ENCODE results near the gene MRPS26. TPM values are rescaled to one million over a fixed set of nuclear protein-coding genes. Genes with fewer than 3 reads are reported as not detected.

MRPS26 gene
- total RNA-seq, 2 donors from 2014 or later: 75.1 to 87.7 TPM

- WGBS, 2 experiments (ENCODE audit: insufficient coverage in 1 of 2, insufficient read length in 1 of 2): 73 to 80% methylated on average over 5 to 7 of the region's 7 CpGs
- TF ChIP-seq CTCF (conservative IDR thresholded peaks at IDR 0.05): peak; percentile 79
- no peak overlapping the region for H3K4me3 Mint-ChIP-seq
- Histone ChIP-seq H3K9me3 (ENCODE audit: control insufficient read depth, low read length) (no peaks in the 10 kb centered on the region), H3K36me3 (ENCODE audit: control insufficient read depth, insufficient read depth, low read length) (peaks cover 30% of the 10 kb centered on the region), H3K27ac (ENCODE audit: low read depth, low read length) (no peak overlapping the region), H3K4me3 (ENCODE audit: low read length) (no peak overlapping the region), H3K27me3 (ENCODE audit: control insufficient read depth, insufficient read depth, low read length, poor library complexity, severe bottlenecking) (no peaks in the 10 kb centered on the region), H3K9ac (ENCODE audit: extremely low read depth, low read length, poor library complexity, severe bottlenecking) (no peak overlapping the region), H3K4me1 (ENCODE audit: control insufficient read depth, insufficient read depth, low read length) (no peaks in the 10 kb centered on the region)
- H3K9me3 Mint-ChIP-seq: no peaks in the 10 kb centered on the region
- peaks cover 30% of the 10 kb centered on the region for H3K36me3 Mint-ChIP-seq (ENCODE audit: low read depth)
- H3K4me1 Mint-ChIP-seq: no peaks in the 10 kb centered on the region
- H3K27ac Mint-ChIP-seq: peak overlapping the region; percentile 14
- H3K27me3 Mint-ChIP-seq (ENCODE audit: insufficient read depth): no peaks in the 10 kb centered on the region
- DNase-seq: no peak
Measured at GRCh38 chr20:3000852-3001523, 44.9 kb upstream of the MRPS26 start.

DNA sequence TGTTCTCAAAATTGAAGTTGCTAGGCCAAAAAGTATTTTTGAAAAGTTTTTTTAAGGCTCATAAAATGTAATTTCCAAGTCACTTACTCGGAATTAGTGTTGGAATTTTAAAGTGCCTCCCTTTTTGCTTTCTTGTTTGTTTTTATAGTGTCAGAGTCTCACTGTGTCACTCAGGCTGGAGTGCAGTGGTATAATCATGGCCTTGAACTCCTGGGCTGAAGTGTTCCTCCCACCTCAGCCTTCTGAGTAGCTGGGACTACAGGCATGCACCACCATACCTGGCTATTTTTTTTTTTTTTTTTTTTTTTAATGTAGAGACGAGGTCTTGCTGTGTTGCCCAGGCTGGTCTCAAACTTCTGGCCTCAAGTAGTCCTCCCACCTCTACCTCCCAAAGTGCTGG, 42.4 kb upstream of the MRPS26 start:
- no peak overlapping the region for H3K9ac ChIP-seq (ENCODE audit: extremely low read depth, low read length, poor library complexity, severe bottlenecking)
- H3K9me3 Mint-ChIP-seq: no peaks in the 10 kb centered on the region
- no peaks in the 10 kb centered on the region for H3K4me1 ChIP-seq (ENCODE audit: control insufficient read depth, insufficient read depth, low read length)
- no peak overlapping the region for H3K27ac ChIP-seq (ENCODE audit: low read depth, low read length)
- no peak overlapping the region for H3K4me3 ChIP-seq (ENCODE audit: low read length)
- DNase-seq: no peak
- TF ChIP-seq CTCF (conservative IDR thresholded peaks at IDR 0.05): no peak
- peaks cover 50% of the 10 kb centered on the region for H3K36me3 ChIP-seq (ENCODE audit: control insufficient read depth, insufficient read depth, low read length)
- WGBS, 2 experiments (ENCODE audit: insufficient coverage in 1 of 2, insufficient read length in 1 of 2): 86 to 92% methylated on average over 1 of the region's 2 CpGs
- no peaks in the 10 kb centered on the region for H3K9me3 ChIP-seq (ENCODE audit: control insufficient read depth, low read length)
- no peaks in the 10 kb centered on the region for H3K27me3 Mint-ChIP-seq (ENCODE audit: insufficient read depth)
- H3K27me3 ChIP-seq (ENCODE audit: control insufficient read depth, insufficient read depth, low read length, poor library complexity, severe bottlenecking): no peaks in the 10 kb centered on the region
- peaks cover 41% of the 10 kb centered on the region for H3K36me3 Mint-ChIP-seq (ENCODE audit: low read depth)
- no peaks in the 10 kb centered on the region for H3K4me1 Mint-ChIP-seq
- H3K4me3 Mint-ChIP-seq: no peak overlapping the region
- H3K27ac Mint-ChIP-seq: no peak overlapping the region

GRCh38 chr20:3010985-3011723, 34.7 kb upstream of the MRPS26 start:
- WGBS, 2 experiments (ENCODE audit: insufficient coverage in 1 of 2, insufficient read length in 1 of 2): 96% methylated on average over 1 of the region's 1 CpG; no CpG with 5 or more reads in 1 of the 2 experiments
- peaks cover 69% of the 10 kb centered on the region for H3K36me3 ChIP-seq (ENCODE audit: control insufficient read depth, insufficient read depth, low read length)
- no peak overlapping the region for H3K27ac ChIP-seq (ENCODE audit: low read depth, low read length)
- no peaks in the 10 kb centered on the region for H3K4me1 ChIP-seq (ENCODE audit: control insufficient read depth, insufficient read depth, low read length)
- no peaks in the 10 kb centered on the region for H3K27me3 ChIP-seq (ENCODE audit: control insufficient read depth, insufficient read depth, low read length, poor library complexity, severe bottlenecking)
- no peak overlapping the region for H3K9ac ChIP-seq (ENCODE audit: extremely low read depth, low read length, poor library complexity, severe bottlenecking)
- Mint-ChIP-seq H3K9me3 (no peaks in the 10 kb centered on the region), H3K27me3 (ENCODE audit: insufficient read depth) (no peaks in the 10 kb centered on the region), H3K27ac (no peak overlapping the region), H3K4me1 (no peaks in the 10 kb centered on the region), H3K36me3 (ENCODE audit: low read depth) (peaks cover 55% of the 10 kb centered on the region), H3K4me3 (no peak overlapping the region)
- no peak for DNase-seq
- TF ChIP-seq CTCF (conservative IDR thresholded peaks at IDR 0.05): no peak
- no peaks in the 10 kb centered on the region for H3K9me3 ChIP-seq (ENCODE audit: control insufficient read depth, low read length)
- no peak overlapping the region for H3K4me3 ChIP-seq (ENCODE audit: low read length)

Data from endodermal cell (in vitro differentiated cells).